Measurements from ENCODE around the gene CHST3. TPM values are rescaled to one million over a fixed set of nuclear protein-coding genes. Genes with fewer than 3 reads are reported as not detected.

Gene CHST3
- total and polyA plus RNA-seq, 10 of the 15 experiments (the other 5 are each of a cell fraction or from before 2014, with no cell fraction given): 0.03 to 0.50 (median 0.05) TPM; not detected in 2

- H3K9ac ChIP-seq (ENCODE audit: control insufficient read depth, insufficient read depth, low read length): no peak overlapping the region
- H3K27ac ChIP-seq (ENCODE audit: control insufficient read depth, insufficient read depth): no peak overlapping the region
- in situ Hi-C loops (cut with MboI) (no loop called here), intact Hi-C loops (cut with micrococcal nuclease; ENCODE audit: unreplicated experiment) (no loop called here)
- H3K9me3 ChIP-seq (replicated peaks; ENCODE audit: control insufficient read depth, insufficient read depth, low read length): no peaks in the 10 kb centered on the region
- ChIA-PET CTCF (interaction anchor here (0.7 to 5.0 kb wide), 11 partner anchors 9 to 180 kb away, joined by 3 to 58 read pairs (median 4); no protein-coding TSS in a partner anchor), RAD21 (ENCODE audit: unreplicated experiment) (interaction anchor here (1.0 to 6.1 kb wide), 4 partner anchors 8 to 161 kb away, joined by 3 to 64 read pairs (median 3); no protein-coding TSS in a partner anchor), SMC1A (ENCODE audit: uncharacterized antibody, unreplicated experiment) (interaction anchor here (1.0 to 7.2 kb wide), 3 partner anchors 10 to 160 kb away, joined by 3 to 72 read pairs (median 4); no protein-coding TSS in a partner anchor), POLR2A (no interaction called here)
- no peak overlapping the region for H3K4me2 ChIP-seq (ENCODE audit: control insufficient read depth, insufficient read depth)
- no peak for FAIRE-seq
- H2AFZ ChIP-seq (ENCODE audit: control insufficient read depth, low read depth, low read length): no peak overlapping the region
- peaks cover 9% of the 10 kb centered on the region for H3K4me1 ChIP-seq (ENCODE audit: control insufficient read depth, insufficient read depth, low read length)
- no peak overlapping the region for H3K4me3 ChIP-seq
- BruUV-seq (replicated peaks): no TSS peak
- no peak for DNase-seq (ENCODE audit: low read depth, low spot score)
- H3K79me2 ChIP-seq (ENCODE audit: control insufficient read depth, insufficient read depth, low read length): no peaks in the 10 kb centered on the region
- whole genome bisulfite sequencing (ENCODE audit: insufficient coverage, insufficient replicate concordance, low lambda C conversion rate, missing lambda C conversion rate): 58% methylated on average over 5 of the region's 5 CpGs
- H3K36me3 ChIP-seq (ENCODE audit: control insufficient read depth in 2 of 2, insufficient read depth in 2 of 2, low read length in 1 of 2): no peaks in the 10 kb centered on the region
- H3K27me3 ChIP-seq (replicated peaks in 1 of 2; ENCODE audit: control insufficient read depth in 2 of 2, insufficient read depth in 2 of 2, low read length in 1 of 2): no peaks in the 10 kb centered on the region
- H4K20me1 ChIP-seq (ENCODE audit: control insufficient read depth, insufficient read depth): no peaks in the 10 kb centered on the region
- ATAC-seq: peak; percentile 69
- TF ChIP-seq RUNX3 (IDR thresholded peaks at IDR 0.05; ENCODE audit: low read length) (no peak), ZNF592 (IDR thresholded peaks at IDR 0.05) (no peak), SUPT20H (IDR thresholded peaks at IDR 0.05; ENCODE audit: borderline replicate concordance, control insufficient read depth, low read depth, low read length) (no peak), TARDBP (IDR thresholded peaks at IDR 0.05; ENCODE audit: borderline replicate concordance) (no peak), CEBPB (IDR thresholded peaks at IDR 0.05; ENCODE audit: borderline replicate concordance in 1 of 2, low read depth in 2 of 2, low read length in 2 of 2) (no peak), EED (IDR thresholded peaks at IDR 0.05; ENCODE audit: low read depth) (no peak), STAT1 (conservative IDR thresholded peaks at IDR 0.05) (no peak), LARP7 (IDR thresholded peaks at IDR 0.05) (no peak), MYC (IDR thresholded peaks at IDR 0.05; ENCODE audit: insufficient read depth, insufficient read length, insufficient replicate concordance, low read length, severe bottlenecking) (no peak), HDAC6 (IDR thresholded peaks at IDR 0.05; ENCODE audit: unreplicated experiment) (no peak), JUND (IDR thresholded peaks at IDR 0.05; ENCODE audit: low read depth, low read length) (no peak), E2F4 (IDR thresholded peaks at IDR 0.05; ENCODE audit: low read depth, low read length) (no peak), NR2F1 (conservative IDR thresholded peaks at IDR 0.05) (0 out of 2 replicates have a peak, but pooled peaks have one; percentile 16), RELB (IDR thresholded peaks at IDR 0.05; ENCODE audit: low read depth) (no peak), BCL3 (IDR thresholded peaks at IDR 0.05; ENCODE audit: borderline replicate concordance, insufficient read depth, low read depth, low read length, poor library complexity, severe bottlenecking) (no peak), RAD21 (IDR thresholded peaks at IDR 0.05; ENCODE audit: insufficient read depth, low read depth, low read length) (peak; percentile 37; the same call in 1 of the 2 replicates), SREBF1 (IDR thresholded peaks at IDR 0.05; ENCODE audit: low read length) (no peak)
These were observed 97.3 kb downstream of the CHST3 start for GRCh38 chr10:72061491-72061890.

Data from GM12878 (cell line).